NB4 (cell line): ENCODE data around the gene PPT2.

Source experiments
- CTCF ChIP-seq: IDR thresholded peaks from one replicate; pipeline ENCODE4 v1.5.1; 2012; ENCODE audit warnings: low read depth, low read length
- MAX ChIP-seq: IDR thresholded peaks from 2 replicates; pipeline ENCODE4 v1.6.1; 2011; ENCODE audit warnings: low read depth, low read length
- POLR2A ChIP-seq: IDR thresholded peaks from 2 replicates; pipeline ENCODE4 v1.6.1; 2011; ENCODE audit warnings: mild to moderate bottlenecking; ENCODE audit not compliant: insufficient read length; ENCODE audit errors: extremely low read depth

- TF ChIP-seq CTCF (no peak), MAX (no peak), POLR2A (no peak)
Measured at GRCh38 chr6:32108094-32108627, 45.8 kb upstream of the PPT2 start.
